ENCODE results near the gene PHACTR1. TPM values are rescaled to one million over a fixed set of nuclear protein-coding genes. Genes with fewer than 3 reads are reported as not detected.

PHACTR1 gene
- total RNA-seq, 2 donors from 2014 or later = 2.8 to 6.3 TPM

GRCh38 chr6:13178107-13178506 is 461.5 kb downstream of the PHACTR1 start:
- Histone ChIP-seq H3K4me3 (ENCODE audit: low read length) (no peak overlapping the region), H3K9ac (ENCODE audit: extremely low read depth, low read length, poor library complexity, severe bottlenecking) (no peak overlapping the region), H3K4me1 (ENCODE audit: control insufficient read depth, insufficient read depth, low read length) (no peaks in the 10 kb centered on the region), H3K27me3 (ENCODE audit: control insufficient read depth, insufficient read depth, low read length, poor library complexity, severe bottlenecking) (no peaks in the 10 kb centered on the region), H3K9me3 (ENCODE audit: control insufficient read depth, low read length) (no peaks in the 10 kb centered on the region), H3K36me3 (ENCODE audit: control insufficient read depth, insufficient read depth, low read length) (peaks cover 4% of the 10 kb centered on the region), H3K27ac (ENCODE audit: low read depth, low read length) (no peak overlapping the region)
- DNase-seq = no peak
- H3K36me3 Mint-ChIP-seq (ENCODE audit: low read depth) = no peaks in the 10 kb centered on the region
- peaks cover 11% of the 10 kb centered on the region for H3K4me1 Mint-ChIP-seq
- H3K9me3 Mint-ChIP-seq = no peaks in the 10 kb centered on the region
- TF ChIP-seq, protein P1, sequence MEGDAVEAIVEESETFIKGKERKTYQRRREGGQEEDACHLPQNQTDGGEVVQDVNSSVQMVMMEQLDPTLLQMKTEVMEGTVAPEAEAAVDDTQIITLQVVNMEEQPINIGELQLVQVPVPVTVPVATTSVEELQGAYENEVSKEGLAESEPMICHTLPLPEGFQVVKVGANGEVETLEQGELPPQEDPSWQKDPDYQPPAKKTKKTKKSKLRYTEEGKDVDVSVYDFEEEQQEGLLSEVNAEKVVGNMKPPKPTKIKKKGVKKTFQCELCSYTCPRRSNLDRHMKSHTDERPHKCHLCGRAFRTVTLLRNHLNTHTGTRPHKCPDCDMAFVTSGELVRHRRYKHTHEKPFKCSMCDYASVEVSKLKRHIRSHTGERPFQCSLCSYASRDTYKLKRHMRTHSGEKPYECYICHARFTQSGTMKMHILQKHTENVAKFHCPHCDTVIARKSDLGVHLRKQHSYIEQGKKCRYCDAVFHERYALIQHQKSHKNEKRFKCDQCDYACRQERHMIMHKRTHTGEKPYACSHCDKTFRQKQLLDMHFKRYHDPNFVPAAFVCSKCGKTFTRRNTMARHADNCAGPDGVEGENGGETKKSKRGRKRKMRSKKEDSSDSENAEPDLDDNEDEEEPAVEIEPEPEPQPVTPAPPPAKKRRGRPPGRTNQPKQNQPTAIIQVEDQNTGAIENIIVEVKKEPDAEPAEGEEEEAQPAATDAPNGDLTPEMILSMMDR (conservative IDR thresholded peaks at IDR 0.05) = no peak
- H3K4me3 Mint-ChIP-seq = no peak overlapping the region
- no peak overlapping the region for H3K27ac Mint-ChIP-seq
- H3K27me3 Mint-ChIP-seq (ENCODE audit: insufficient read depth) = no peaks in the 10 kb centered on the region
- WGBS, 2 experiments (ENCODE audit: insufficient coverage in 1 of 2, insufficient read length in 1 of 2) = 82% methylated on average over 4 of the region's 5 CpGs

- Histone ChIP-seq H3K27me3 (ENCODE audit: control insufficient read depth, insufficient read depth, low read length, poor library complexity, severe bottlenecking) (no peaks in the 10 kb centered on the region), H3K9me3 (ENCODE audit: control insufficient read depth, low read length) (no peaks in the 10 kb centered on the region), H3K36me3 (ENCODE audit: control insufficient read depth, insufficient read depth, low read length) (peaks cover 7% of the 10 kb centered on the region), H3K9ac (ENCODE audit: extremely low read depth, low read length, poor library complexity, severe bottlenecking) (no peak overlapping the region), H3K27ac (ENCODE audit: low read depth, low read length) (no peak overlapping the region), H3K4me1 (ENCODE audit: control insufficient read depth, insufficient read depth, low read length) (no peaks in the 10 kb centered on the region), H3K4me3 (ENCODE audit: low read length) (no peak overlapping the region)
- DNase-seq = no peak
- 93% methylated on average over 7 of the region's 7 CpGs for WGBS, 2 experiments (ENCODE audit: insufficient coverage in 1 of 2, insufficient read length in 1 of 2)
- TF ChIP-seq, protein P1 (conservative IDR thresholded peaks at IDR 0.05) = no peak
- H3K4me3 Mint-ChIP-seq = no peak overlapping the region
- H3K27me3 Mint-ChIP-seq (ENCODE audit: insufficient read depth) = no peaks in the 10 kb centered on the region
- H3K27ac Mint-ChIP-seq = no peak overlapping the region
- peaks cover 7% of the 10 kb centered on the region for H3K4me1 Mint-ChIP-seq
- no peaks in the 10 kb centered on the region for H3K9me3 Mint-ChIP-seq
- H3K36me3 Mint-ChIP-seq (ENCODE audit: low read depth) = no peaks in the 10 kb centered on the region
These were observed 464.0 kb downstream of the PHACTR1 start for GRCh38 chr6:13180538-13180937.

DNA sequence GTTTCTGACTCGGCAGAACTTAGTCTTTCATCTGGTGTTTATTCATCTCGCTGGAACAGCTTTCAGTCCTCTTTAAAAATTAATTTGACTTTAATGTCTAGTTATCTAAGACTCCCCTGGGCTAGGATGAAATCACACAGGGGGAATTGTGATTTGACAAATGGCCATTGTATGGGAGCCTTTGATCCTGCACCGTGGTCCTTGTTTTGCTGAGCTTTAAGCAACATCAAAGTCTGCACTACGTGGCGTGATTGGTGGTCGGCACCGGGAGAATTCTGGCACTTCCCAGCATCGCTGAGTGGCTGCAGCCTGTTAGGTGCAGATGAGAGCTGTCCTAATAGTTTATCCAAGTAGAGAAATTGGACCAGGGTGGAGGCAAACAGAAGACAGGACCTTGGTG is 464.8 kb downstream of the PHACTR1 start:
- H3K4me1 Mint-ChIP-seq = peaks cover 3% of the 10 kb centered on the region
- Histone ChIP-seq H3K9me3 (ENCODE audit: control insufficient read depth, low read length) (no peaks in the 10 kb centered on the region), H3K36me3 (ENCODE audit: control insufficient read depth, insufficient read depth, low read length) (peaks cover 10% of the 10 kb centered on the region), H3K27me3 (ENCODE audit: control insufficient read depth, insufficient read depth, low read length, poor library complexity, severe bottlenecking) (no peaks in the 10 kb centered on the region), H3K4me1 (ENCODE audit: control insufficient read depth, insufficient read depth, low read length) (no peaks in the 10 kb centered on the region), H3K4me3 (ENCODE audit: low read length) (no peak overlapping the region), H3K27ac (ENCODE audit: low read depth, low read length) (no peak overlapping the region), H3K9ac (ENCODE audit: extremely low read depth, low read length, poor library complexity, severe bottlenecking) (no peak overlapping the region)
- H3K9me3 Mint-ChIP-seq = no peaks in the 10 kb centered on the region
- H3K27me3 Mint-ChIP-seq (ENCODE audit: insufficient read depth) = no peaks in the 10 kb centered on the region
- H3K27ac Mint-ChIP-seq = no peak overlapping the region
- DNase-seq = no peak
- TF ChIP-seq, protein P1 (conservative IDR thresholded peaks at IDR 0.05) = no peak
- H3K36me3 Mint-ChIP-seq (ENCODE audit: low read depth) = no peaks in the 10 kb centered on the region
- no peak overlapping the region for H3K4me3 Mint-ChIP-seq
- 68 to 85% methylated on average over 8 of the region's 8 CpGs for WGBS, 2 experiments (ENCODE audit: insufficient coverage in 1 of 2, insufficient read length in 1 of 2)
